Measurements from ENCODE around the gene TNRC18.
"Not testable (repeated sequence)": the region's sequence is repeated elsewhere in the genome, so short reads cannot be mapped to it uniquely, and the experiment has no call there.

TNRC18 gene

DNA sequence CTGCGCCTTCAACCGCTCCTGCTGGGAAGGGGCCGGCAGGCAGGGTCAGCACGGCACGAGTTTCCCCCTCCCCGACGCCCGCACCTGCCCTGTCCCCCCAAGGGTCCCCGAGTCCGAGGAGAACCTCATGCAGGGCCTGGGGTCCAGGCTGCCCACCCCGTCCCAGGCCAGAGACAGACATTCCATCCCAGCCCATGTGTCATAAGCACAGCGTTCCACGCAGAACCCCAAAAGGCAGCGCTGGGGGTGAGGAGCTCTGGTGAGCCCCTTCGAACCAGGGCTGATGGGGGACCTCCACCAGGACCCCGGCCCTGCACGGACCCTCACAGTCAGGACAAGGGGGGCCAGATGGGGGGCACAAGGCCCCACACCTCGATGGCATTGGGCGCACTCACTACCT lies 49.2 kb downstream of the TNRC18 start:
- DNase-seq: no peak

DNA sequence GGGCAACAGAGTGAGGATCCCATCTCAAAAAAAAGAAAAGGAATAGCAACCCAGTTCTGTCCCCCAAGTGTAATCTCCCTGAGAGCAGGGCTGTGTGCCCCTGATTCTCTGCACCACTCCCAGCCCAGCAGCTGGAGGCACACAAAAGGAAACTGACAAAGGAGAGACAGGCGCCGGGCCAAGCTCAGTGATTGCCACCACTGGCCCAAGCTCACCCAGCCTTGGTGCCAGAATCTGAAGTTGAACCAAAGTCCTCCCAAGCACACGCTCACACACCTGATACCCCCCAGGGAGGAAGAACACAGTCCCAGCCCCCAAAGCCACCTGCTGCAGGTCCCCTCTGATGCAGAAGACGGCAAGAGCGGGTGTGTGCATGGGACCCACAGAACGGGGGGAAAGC lies 50.3 kb downstream of the TNRC18 start:
- DNase-seq: no peak

GRCh38 chr7:5370454-5371353 lies 52.9 kb downstream of the TNRC18 start:
- no peak for DNase-seq

- DNase-seq: no peak
Measured at GRCh38 chr7:5367661-5368060, 56.0 kb downstream of the TNRC18 start.

- DNase-seq: peak; percentile 65
Measured at GRCh38 chr7:5365976-5366625, 57.5 kb downstream of the TNRC18 start.

DNA sequence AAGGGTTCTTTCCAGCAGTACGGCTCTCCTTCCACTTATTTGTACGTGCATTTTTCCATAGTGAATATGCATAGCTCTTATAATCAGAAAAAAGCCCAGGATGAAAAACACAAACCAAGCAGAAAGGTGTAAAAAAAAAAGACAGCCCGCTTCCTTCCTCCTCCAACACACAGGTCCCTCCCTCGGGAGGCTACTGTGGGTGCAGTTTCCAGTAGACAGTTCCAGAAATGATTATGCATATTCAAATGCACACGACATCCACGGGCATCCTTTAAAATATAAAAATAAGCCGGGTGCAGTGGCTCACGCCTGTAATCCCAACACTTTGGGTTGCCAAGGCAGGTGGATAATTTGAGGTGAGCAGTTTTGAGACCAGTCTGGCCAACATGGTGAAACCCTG lies 59.9 kb downstream of the TNRC18 start:
- DNase-seq: no peak

GRCh38 chr7:5362466-5362865 lies 61.2 kb downstream of the TNRC18 start:
- DNase-seq: no peak

- DNase-seq: no peak
Measured at GRCh38 chr7:5361446-5362127, 62.0 kb downstream of the TNRC18 start.

DNA sequence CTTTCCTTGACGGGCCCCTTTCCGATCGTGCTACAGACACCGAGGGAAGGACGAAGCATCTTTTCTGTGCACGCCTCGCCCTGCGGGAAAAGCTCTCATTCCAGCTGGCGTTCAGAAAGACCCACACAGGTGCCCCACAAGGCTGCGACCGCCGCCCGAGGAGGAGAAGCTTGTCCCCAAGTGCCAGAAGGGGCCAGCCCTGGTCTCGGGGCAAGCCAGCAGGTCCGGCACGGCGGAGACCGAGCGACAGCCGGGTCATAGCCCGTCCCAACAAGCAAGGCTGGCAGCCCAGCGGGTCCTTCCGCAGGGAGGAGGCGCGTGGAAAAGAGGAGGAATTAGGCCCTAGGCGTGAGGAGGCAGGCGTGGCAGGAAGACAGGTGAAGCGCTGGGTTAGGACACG lies 62.7 kb downstream of the TNRC18 start:
- no peak for DNase-seq

GRCh38 chr7:5360451-5360850 lies 63.2 kb downstream of the TNRC18 start:
- DNase-seq: no peak

DNA sequence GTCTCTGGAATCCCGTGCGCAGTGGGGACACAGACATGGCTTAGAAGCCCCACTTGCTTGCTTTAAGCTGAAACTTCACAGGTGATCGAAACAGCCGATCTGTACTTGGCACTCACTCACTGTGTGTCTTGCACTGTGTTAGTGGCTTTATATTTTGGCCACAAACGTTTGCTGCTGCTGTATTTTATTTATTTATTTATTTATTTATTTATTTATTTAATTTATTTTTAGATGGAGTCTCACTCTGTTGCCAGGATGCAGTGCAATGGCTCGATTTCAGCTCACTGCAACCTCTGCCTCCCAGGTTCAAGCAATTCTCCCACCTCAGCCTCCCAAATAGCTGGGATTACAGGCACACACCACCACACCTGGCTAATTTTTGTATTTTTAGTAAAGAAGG lies 63.6 kb downstream of the TNRC18 start:
- DNase-seq: not testable (repeated sequence)

- no peak for DNase-seq
Measured at GRCh38 chr7:5359344-5359743, 64.3 kb downstream of the TNRC18 start.

- DNase-seq: no peak
Measured at GRCh38 chr7:5357951-5358350, 65.7 kb downstream of the TNRC18 start.

DNA sequence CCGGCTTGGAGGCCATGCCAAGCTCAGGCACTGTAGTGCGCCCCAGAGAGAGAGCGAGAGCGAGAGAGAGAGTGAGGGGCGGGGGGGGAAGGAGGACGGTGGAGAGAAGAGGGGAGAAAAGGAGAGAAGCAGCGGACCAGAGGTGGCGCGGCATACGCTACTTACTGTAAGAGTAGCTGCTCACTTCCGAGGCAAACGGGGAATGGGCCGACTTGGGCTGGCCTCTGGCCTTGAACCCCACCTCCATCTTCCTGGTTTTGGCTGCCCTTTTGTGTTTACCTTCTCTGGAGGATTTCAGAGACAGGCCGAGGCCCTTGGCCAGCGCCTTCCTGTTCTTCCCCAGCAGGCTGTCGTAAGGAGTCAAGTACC lies 66.9 kb downstream of the TNRC18 start:
- no peak for DNase-seq

DNA sequence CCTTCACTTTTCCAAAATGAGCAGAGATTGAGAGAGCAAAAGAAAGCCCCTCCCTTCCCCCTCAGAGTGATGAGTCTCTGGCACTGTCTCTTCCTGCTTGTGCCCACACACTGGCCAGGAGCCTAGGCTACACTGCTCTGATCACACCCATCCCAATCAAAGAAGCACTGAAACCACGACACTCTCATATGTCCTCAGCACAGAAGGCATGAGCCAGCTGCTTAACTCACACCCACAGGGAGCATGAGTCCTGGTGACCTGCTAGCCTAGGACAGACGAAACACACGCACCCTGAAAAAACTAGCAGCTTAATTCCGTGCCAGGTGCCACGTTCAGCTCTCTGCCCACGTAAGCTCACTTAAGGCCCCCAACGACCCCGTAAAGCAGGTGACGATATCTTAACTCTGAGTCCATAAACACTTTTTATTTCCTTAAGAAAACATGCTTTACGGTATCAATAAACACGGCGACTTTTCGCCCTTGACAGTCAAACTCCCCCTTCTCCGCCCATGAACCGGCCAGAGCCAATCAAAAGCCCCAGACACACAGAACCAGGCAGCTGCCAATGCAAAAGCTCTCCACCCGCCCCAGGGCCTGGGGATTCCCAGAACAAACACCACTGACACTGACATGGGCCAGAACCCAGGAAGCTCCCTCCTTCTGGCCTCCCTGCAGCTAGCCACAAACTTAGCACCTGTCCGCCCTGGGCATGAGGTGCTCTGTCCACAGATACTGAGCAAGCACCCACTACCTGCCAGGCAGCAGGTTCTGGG lies 69.0 kb downstream of the TNRC18 start:
- no peak for DNase-seq

- DNase-seq: no peak
Measured at GRCh38 chr7:5352440-5353010, 71.1 kb downstream of the TNRC18 start.

DNA sequence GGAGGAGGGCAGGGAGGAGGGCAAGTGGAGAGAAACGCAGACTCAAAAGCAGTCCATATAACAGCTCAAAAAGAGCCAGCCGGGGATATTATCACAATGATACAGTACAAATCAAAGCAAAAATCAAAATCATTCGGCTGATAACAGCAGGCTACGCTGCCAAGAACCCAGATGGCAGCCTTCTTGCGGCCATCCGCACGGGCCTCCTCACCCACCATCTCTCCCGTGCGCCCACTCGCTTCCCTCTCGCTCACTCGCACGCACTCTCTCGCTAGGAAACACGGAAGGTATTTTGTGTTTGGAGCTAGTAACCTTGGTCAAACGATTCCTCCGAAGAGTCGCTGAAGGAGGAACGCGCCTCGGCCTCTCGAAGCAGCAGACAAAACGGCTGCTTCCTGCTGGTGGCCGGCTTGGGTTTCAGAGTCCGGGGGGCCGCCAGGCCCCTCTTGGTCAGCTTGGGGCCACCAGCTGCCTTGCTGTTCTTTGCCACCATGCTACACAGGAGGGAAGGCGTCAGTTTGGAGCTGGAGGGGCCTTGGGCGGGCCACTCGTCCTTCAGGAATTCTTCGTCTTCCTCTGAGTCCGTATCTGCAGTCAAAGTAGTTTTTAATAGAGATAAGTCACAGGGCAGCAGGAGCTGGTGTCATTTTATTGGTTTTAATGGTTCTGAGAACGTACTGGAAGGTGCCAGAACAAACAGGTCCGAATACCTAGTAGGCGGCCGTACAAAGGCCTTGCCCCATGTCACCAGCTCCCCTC lies 71.9 kb downstream of the TNRC18 start:
- no peak for DNase-seq

DNA sequence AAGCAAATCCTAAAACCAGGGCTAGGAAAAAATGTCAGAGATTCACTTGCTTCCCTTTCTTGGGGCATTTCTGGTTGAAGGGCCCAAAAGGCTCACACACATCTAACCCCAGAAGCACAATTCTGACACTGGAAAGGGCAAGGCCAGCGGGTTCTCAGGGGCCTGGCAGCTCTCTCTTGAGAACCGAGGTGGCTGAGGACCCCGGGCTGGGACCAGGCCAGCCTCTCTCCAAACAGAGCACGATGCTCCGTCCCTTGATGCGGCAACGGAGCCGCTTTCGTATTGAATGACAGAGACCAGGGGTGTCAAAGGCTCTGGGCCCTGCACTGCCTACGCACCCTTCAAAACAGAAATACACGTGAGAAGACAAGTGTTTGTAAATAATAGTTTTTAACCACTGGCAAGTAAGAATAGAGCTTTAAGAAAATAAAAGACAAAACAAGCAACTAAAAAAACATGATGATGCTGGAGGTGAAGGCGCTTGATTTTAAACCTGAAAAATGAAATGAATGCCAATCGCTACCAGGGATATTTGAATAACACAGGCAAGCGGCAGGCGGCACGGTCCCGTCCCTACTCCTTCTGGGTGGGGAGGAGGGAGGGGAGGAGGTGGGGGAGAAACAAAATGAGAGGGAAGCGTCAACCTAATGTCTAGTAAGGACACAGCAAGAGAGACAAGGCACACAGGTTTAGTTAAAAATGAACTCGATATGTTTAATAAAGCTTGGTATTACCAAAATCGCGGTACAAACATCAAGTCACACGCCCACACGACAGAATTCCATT lies 72.8 kb downstream of the TNRC18 start:
- no peak for DNase-seq

DNA sequence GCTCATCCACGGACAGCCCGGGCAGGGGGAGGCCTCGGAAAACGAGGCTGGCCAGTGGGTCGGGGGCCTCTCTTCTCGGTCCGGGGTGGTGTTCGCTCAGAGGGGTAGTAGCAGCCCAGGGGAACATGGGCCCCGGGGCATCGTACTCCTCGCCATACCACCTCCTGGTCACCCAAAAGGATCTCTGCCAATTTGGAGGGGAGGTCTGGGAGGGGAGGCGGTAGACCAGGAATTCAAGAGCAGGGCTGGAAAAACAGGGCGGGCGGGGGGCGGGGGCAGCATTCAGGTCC lies 73.5 kb downstream of the TNRC18 start:
- no peak for DNase-seq

DNA sequence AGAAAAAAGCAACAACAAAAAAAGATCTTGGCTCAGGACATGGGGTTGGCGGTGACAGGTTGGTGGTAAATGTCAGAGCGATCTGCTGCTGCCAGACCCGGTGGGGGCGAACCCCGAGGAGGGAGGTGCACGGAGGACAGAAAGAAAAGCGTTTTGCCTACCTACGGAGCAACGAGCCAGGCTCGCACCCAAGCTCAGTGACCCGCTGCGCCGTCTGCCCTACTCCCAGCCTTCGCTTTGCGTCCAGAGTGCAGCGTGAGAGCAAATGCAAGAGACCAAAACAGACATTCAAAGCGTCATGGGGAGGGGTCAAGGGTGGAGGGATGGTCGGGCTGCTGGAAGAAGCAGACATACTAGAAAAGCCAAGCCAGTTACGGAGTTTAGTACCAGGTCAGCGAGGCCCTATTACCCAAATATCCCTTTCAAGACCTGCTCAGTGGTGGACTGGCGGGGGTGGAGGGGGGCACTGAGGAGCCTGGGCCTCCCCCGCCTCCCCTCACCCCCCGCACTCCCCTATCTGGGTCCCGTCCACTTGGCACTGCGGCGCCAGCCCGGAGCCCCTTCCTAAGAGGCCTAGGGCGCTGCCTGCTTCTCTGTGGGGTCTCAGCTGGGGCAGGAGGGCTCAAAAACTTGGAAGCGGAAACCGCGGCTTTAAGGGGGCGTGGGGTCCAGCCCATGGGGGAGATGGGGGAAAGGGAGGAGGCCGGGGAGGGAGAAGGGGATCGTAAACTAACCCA lies 74.0 kb downstream of the TNRC18 start:
- DNase-seq: no peak

DNA sequence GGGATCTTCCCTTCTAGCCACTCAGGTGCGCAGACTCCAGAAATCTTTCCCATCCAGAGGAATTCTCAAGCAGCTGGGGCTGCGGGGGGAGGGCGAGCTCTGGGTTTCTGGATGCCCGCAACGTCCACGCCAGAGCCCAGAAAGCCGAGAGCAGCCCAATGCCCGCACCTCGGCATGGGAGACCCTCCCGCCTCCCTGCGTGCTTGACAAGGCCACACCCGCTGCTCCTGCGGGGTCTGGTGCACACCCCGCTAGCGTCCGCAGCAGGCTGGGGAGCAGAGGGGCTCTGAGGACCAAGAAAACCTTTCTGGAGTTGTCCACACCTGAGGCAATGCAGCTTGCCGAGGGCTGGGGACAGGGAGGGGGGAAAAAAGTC lies 74.6 kb downstream of the TNRC18 start:
- no peak for DNase-seq
